CD4-positive, alpha-beta T cell treated with Interleukin-15 for 4 hours (primary cell): ENCODE data around the gene OTP.

Source experiments
- DNase-seq: peaks from one replicate; pipeline ENCODE4 v3.0.0-alpha.2; 2020; ENCODE audit warnings: low spot score

OTP gene

DNA sequence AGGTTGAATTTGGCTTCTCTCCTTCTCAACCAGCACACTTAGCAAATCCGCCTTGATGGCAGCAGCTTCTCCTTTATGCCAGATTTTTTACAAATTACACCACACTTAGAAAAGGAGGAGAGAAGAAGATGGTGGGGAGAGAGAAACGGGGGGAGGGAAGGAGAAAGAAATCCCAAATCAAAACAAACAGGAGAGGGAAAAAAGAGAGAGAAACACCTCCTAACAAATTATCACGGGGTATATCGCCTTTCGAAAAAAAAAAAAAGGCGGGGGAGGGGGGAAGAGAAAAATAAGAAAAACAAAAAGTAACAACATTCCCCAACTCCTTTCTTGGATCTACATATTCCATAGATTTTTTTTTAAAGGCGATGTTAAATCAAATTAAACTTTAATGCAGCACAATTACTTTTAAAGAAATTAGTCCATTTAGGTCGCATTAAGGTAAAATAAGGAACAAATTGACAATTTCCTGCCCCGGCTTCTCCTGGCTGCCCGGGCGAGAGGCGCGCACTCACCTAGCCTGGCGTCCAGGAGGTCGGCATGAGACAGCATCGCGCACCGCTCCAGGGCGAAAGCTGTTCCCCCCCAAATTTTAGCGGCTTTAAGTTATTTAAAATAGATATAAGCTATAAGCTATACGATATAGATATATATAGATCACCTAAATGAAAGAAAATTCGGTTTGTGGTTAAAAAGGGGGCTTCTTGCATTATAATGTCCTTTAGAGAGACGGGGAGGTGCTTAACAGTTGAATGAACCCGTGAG is at the start of gene OTP:
Gene OTP (minus strand): TSS at position 716 of the 765 bp plus-strand sequence. CDS start 164 bp downstream, at position 552.
- no peak for DNase-seq

- no peak for DNase-seq
These were observed 44.7 kb upstream of the OTP start for GRCh38 chr5:77683171-77683732.

- no peak for DNase-seq
These were observed 32.0 kb upstream of the OTP start for GRCh38 chr5:77670526-77670925.

DNA sequence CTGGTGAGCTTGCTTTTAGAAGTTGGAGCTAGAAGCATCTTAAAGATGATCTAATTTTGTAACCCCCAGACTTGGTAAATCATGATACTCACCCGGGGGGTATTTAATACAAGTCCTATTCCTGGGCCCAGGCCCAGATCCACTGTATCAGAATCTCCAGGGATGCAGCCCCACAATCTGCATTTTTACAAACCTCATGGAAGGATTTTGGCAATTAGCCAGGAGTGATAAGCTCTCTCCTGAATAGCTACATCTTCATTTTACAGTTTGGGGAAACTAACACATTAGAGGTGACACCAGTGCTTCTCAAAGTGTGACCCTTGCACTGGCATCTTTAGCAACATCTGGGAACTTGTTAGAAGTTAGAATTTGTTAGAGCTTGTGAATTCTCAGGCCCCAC is 31.2 kb upstream of the OTP start:
- DNase-seq = no peak

DNA sequence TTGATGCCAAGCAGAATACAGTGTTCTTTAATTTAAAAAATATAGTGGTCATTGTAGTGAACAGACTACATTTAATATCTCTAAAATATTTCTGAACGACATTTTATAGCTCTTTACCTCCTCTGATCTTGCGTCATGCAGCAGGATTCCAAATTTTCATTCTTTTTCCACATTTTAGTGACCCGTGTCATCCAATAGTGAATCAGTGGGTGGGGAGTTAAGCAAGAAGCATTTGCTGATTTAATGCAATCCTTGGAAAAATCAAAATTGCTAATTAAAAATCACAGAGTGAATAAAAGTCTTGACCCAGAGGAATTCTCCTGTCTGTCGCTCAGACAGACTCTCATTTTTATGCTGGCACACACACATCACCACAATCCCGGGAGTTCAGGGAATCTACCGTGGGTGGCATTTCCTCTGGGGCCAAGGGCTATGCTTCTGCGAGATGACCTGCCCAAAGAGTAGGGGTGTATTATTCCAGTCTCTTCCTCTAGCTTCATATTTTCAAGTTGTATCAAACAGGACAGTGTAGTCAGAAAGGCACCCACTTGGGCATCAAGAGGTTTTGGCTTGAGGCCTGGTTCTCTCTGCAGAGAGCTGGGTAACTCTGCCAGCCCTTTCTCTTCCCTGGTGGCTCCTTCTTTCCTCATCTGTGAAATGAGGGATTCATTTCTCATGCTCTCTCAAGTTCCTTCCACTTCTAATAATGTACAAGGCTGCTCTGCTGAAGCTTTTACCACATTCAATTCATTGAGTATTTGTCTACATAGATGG is 24.8 kb upstream of the OTP start:
- no peak for DNase-seq

DNA sequence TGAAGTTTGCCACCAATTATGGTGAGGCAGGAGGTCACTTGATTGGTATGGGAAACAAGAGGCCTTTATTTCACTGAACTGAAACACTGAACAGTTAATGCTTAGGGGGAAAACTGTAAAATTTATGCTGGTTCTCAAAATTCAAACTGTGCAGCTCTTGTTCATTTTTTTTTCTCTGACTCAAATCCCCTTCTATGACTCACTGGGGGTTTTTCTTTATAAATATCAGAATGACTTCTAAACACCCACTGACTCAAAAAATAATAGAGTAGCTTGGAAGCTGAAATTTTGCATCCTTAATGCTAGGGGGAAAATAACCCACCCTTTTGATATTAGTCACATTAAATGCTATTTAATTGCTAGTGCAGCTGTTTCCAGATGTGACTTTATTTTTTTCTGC is 24.1 kb upstream of the OTP start:
- DNase-seq = no peak

- DNase-seq = no peak
These were observed 20.1 kb upstream of the OTP start for GRCh38 chr5:77658662-77659061.

DNA sequence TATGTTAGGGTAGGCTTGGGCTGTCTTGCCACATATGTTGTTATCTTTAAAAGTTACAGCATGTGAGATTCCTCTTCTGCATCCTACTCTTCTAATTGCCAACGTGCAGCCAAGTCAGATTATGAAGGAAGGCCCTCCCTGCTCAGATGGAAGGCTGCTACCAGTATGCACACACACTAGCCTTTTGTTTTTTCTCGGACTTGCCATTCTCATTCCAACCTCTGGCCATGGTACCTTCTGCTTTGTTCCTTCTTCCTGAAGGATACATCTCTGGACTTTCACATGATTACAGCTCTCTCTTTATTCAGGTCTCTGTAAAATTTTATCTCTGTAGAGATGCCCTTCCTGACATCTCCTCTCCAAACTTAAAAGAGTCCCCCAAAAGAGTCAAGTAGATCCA is 12.8 kb upstream of the OTP start:
- no peak for DNase-seq

DNA sequence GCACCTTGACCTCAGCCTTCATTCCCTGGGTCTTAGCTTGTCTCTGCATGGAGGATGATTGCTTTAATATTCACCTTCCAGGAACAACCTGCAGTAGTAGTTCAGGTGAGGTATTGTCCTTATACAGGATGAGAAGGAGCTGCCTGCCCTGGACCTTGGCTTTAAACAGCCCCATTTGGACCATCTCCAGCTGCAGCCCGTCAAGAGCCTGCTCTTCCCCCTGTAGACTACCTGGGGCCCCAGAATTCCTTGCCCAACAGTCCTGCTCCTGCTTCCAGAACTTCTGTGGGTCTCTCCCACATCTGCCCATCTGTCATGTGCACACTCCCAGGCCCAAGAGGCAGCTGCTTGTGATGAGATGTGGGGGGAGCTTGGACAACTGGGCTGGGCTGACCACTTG is 12.2 kb upstream of the OTP start:
- DNase-seq = no peak

DNA sequence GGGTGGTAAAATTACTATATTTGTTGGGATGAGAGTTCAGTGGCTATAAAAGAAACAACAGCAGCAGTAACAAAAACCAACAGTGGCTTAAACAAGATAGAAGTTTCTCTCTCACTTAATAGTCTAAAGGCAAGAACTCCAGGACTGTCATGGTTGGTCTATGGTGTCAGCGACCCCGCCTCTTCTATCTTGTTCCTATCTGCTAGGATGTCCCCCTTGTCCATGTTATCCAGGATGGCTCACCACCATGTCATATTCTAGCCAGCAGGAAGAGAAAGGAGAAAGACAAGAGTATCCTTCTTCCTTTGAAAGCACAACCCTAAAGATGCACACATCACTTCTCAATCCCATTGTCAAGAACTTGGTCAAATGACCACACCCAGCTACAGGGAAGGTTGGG is 11.3 kb upstream of the OTP start:
- no peak for DNase-seq

- no peak for DNase-seq
These were observed 7.6 kb upstream of the OTP start for GRCh38 chr5:77645995-77646639.

DNA sequence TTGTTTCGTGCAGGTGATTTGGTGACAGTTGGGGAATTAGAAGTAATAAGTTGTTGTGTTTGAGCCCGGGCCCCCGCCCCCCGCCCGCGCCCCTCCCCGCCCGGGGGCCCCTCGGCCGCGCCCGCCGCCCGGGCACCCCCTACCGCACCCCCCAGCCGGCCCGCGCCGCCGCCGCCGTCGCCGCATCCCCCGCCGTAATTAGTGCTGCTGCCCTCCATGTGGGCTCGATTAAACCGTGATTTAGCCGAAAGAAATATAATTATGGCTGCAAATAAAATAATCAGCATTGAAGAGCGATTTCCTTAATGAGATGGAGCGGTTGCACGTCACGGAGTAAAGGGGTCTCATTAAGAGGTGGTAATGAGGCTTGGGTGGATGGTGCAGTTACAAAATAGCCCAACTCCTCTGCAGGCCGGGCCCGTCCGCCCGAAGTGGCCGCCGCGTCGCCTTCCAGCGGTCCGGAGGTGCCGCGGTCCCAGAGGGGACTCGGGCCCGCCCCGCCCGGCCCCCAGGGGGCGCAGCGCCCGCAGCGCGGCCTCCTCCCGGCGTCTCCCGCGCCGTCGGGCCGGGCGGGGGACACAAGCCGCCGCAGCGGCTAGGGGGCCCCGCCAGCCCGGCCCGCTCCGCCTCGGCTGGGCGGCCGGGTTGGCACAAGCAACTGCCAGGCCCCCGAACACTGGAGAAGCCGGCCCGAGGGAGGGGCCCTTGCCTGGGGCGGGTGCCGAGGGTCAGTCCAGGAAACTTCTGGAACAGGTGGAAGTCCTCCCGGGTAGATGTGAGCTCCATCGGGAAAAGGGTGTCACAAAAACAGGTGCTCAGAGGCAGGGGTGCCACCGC is 6.9 kb upstream of the OTP start:
- peak; percentile 23 for DNase-seq

DNA sequence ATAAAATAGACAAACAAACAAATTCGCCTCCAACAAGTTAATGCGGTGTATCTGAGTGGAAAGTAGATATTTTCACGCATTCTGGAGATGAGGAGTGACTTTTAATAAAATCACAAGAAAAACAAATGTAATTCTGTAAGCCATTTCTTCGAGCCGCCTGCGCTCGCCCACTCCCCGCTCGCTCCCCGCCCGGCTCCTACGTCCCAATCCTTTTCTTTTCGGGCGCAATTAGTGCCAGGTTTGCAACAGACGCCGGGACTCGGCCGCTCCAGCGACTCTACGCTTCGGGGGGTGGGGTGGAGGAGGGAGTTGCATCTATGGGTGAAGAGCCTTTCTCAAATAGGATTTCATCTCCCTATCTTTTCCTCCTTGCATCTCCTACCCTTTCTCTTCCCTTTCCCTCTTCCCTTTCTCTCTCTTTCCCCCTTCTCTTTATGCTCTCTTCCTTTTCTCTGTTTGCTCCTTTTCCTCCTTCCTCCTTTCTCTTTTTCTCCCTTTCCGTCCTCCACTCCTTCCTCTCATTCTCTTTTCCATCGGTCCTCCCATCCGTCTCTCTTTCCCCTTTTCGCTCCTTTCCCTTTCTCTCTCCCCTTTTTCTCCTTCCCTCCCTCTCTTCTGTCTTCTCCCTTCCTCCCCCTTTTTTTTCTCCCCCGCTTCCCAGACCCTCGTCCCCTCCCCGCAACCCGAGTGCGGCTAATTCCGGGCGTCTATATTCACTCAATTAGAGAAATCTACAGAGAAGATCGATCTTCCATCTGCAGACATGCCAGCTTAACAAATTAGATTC is 6.1 kb upstream of the OTP start:
- DNase-seq = no peak

GRCh38 chr5:77643654-77644370 is 5.3 kb upstream of the OTP start:
- DNase-seq = no peak

GRCh38 chr5:77642738-77643653 is 4.5 kb upstream of the OTP start:
- DNase-seq = no peak

GRCh38 chr5:77641963-77642737 is 3.6 kb upstream of the OTP start:
- DNase-seq = no peak

GRCh38 chr5:77641397-77641943 is 3.0 kb upstream of the OTP start:
- DNase-seq = no peak
